ENCODE results near the gene CAMTA2. TPM values are rescaled to one million over a fixed set of nuclear protein-coding genes. Genes with fewer than 3 reads are reported as not detected.
"Not testable (repeated sequence)": the region's sequence is repeated elsewhere in the genome, so short reads cannot be mapped to it uniquely, and the experiment has no call there.

Gene CAMTA2
- total RNA-seq, 2 donors from 2014 or later, result 66.9 to 103 TPM

DNA sequence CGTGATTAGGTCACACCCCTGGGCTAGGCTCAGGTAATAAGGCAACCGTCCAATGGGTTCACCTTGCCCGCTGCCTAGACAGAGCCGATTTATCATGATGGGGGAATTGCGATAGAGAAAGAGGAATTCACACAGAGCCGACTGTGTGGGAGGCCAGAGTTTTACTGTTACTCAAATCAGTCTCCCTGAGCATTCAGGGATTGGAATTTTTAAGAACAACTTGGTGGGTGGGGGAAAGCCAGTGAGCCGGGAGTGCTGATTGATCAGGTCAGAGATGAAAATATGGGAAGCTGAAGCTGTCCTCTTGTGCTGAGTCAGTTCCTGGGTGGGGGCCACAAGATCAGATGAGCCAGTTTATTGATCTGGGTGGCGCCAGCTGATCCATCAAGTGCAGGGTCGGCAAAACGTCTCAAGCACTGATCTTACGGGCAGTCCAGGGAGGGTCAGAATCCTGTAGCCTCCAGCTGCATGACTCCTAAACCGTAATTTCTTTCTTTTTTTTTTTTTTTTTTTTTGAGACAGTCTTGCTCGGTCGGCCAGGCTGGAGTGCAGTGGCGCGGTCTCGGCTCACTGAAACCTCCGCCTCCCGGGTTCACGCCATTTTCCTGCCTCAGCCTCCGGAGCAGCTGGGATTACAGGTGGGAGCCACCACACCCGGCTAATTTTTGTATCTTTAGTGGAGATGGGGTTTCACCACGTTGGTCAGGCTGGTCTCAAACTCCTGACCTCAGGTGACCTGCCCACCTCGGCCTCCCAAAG, 60.7 kb downstream of the CAMTA2 start:
- Mint-ChIP-seq H3K36me3 (ENCODE audit: low read depth) (peaks cover 18% of the 10 kb centered on the region), H3K4me3 (peak overlapping the region; percentile 15)
- not testable (repeated sequence) for H3K9me3 Mint-ChIP-seq, H3K4me1 Mint-ChIP-seq, H3K27me3 Mint-ChIP-seq, H3K27ac Mint-ChIP-seq
- ATAC-seq (replicated peaks), result peak; percentile 63

GRCh38 chr17:4921320-4921719, 66.2 kb downstream of the CAMTA2 start:
- Mint-ChIP-seq H3K4me1 (peaks cover 4% of the 10 kb centered on the region), H3K27me3 (no peaks in the 10 kb centered on the region), H3K4me3 (no peak overlapping the region), H3K27ac (no peak overlapping the region), H3K36me3 (ENCODE audit: low read depth) (no peaks in the 10 kb centered on the region), H3K9me3 (no peaks in the 10 kb centered on the region)
- no peak for ATAC-seq (replicated peaks)

GRCh38 chr17:4920351-4921048, 67.0 kb downstream of the CAMTA2 start:
- no peaks in the 10 kb centered on the region for H3K27me3 Mint-ChIP-seq
- no peak overlapping the region for H3K27ac Mint-ChIP-seq
- H3K4me3 Mint-ChIP-seq, result no peak overlapping the region
- peaks cover 4% of the 10 kb centered on the region for H3K4me1 Mint-ChIP-seq
- ATAC-seq (replicated peaks), result no peak
- H3K9me3 Mint-ChIP-seq, result no peaks in the 10 kb centered on the region
- no peaks in the 10 kb centered on the region for H3K36me3 Mint-ChIP-seq (ENCODE audit: low read depth)

- Mint-ChIP-seq H3K36me3 (ENCODE audit: low read depth) (no peaks in the 10 kb centered on the region), H3K27ac (no peak overlapping the region), H3K9me3 (no peaks in the 10 kb centered on the region), H3K4me3 (no peak overlapping the region), H3K4me1 (peaks cover 4% of the 10 kb centered on the region), H3K27me3 (no peaks in the 10 kb centered on the region)
- no peak for ATAC-seq (replicated peaks)
Observed at GRCh38 chr17:4919511-4920047, 67.9 kb downstream of the CAMTA2 start.

Other genes starting within 250 kb of the CAMTA2 start
- under 1 TPM in 1 of 2 donors, not detected in 1; 0.42 TPM for gene ZMYND15, start 247.8 kb downstream of the CAMTA2 start, total RNA-seq
- gene CXCL16, start 247.7 kb downstream of the CAMTA2 start, total RNA-seq, result 1 to 10 TPM; 2.7 to 6.7 TPM
- gene TM4SF5, start 215.8 kb downstream of the CAMTA2 start, total RNA-seq, result not detected
- not detected for gene VMO1, start 201.3 kb downstream of the CAMTA2 start, total RNA-seq
- gene GLTPD2, start 198.7 kb downstream of the CAMTA2 start, total RNA-seq, result not detected
- gene PSMB6, start 191.5 kb downstream of the CAMTA2 start, total RNA-seq, result 100 to 1,000 TPM in 1 of 2 donors, 10 to 100 TPM in 1; 91.0 to 169 TPM
- gene PLD2, start 180.5 kb downstream of the CAMTA2 start, total RNA-seq, result 10 to 100 TPM; 23.3 to 35.0 TPM
- gene MINK1, start 154.3 kb downstream of the CAMTA2 start, total RNA-seq, result 100 to 1,000 TPM in 1 of 2 donors, 10 to 100 TPM in 1; 68.6 to 127 TPM
- gene C17orf107, start 88.1 kb downstream of the CAMTA2 start, total RNA-seq, result 1 to 10 TPM in 1 of 2 donors, under 1 TPM in 1; 0.67 to 3.4 TPM
- gene CHRNE, start 84.6 kb downstream of the CAMTA2 start, total RNA-seq, result under 1 TPM; 0.35 to 0.69 TPM
- under 1 TPM in 1 of 2 donors, not detected in 1; 0.11 TPM for gene GP1BA, start 55.4 kb downstream of the CAMTA2 start, total RNA-seq
- gene SLC25A11, start 47.6 kb downstream of the CAMTA2 start, total RNA-seq, result 10 to 100 TPM; 54.7 to 68.5 TPM
- 100 to 1,000 TPM; 184 to 197 TPM for gene RNF167, start 47.4 kb downstream of the CAMTA2 start, total RNA-seq
- 1,000 to 10,000 TPM; 1,346 to 1,950 TPM for gene PFN1, start 39.1 kb downstream of the CAMTA2 start, total RNA-seq
- 10 to 100 TPM; 27.4 to 30.3 TPM for gene ENO3, start 36.6 kb downstream of the CAMTA2 start, total RNA-seq
- gene SPAG7, start 19.9 kb downstream of the CAMTA2 start, total RNA-seq, result 10 to 100 TPM; 71.6 to 83.4 TPM
- under 1 TPM; 0.61 to 0.69 TPM for gene INCA1, start 9.8 kb upstream of the CAMTA2 start, total RNA-seq
- gene KIF1C, start 10.3 kb upstream of the CAMTA2 start, total RNA-seq, result 10 to 100 TPM; 47.4 to 54.4 TPM
- under 1 TPM; 0.11 to 0.26 TPM for gene SLC52A1, start 47.8 kb upstream of the CAMTA2 start, total RNA-seq
- 1 to 10 TPM; 1.4 to 1.9 TPM for gene ZFP3, start 90.8 kb upstream of the CAMTA2 start, total RNA-seq
- 10 to 100 TPM; 10.7 to 16.3 TPM for gene ZNF232, start 124.2 kb upstream of the CAMTA2 start, total RNA-seq
- under 1 TPM; 0.06 to 0.08 TPM for gene USP6, start 128.4 kb upstream of the CAMTA2 start, total RNA-seq
- 1 to 10 TPM; 4.7 to 6.3 TPM for gene ZNF594, start 204.2 kb upstream of the CAMTA2 start, total RNA-seq
- gene SCIMP, start 247.2 kb upstream of the CAMTA2 start, total RNA-seq, result not detected